NCI-H524 (cell line): ENCODE results near the gene COPS9.

Experiments used
- DNase-seq, 2 experiments: peaks; one replicate each; lab custom pipeline; 2025; lab: John Stamatoyannopoulos, UW

The COPS9 gene

DNA sequence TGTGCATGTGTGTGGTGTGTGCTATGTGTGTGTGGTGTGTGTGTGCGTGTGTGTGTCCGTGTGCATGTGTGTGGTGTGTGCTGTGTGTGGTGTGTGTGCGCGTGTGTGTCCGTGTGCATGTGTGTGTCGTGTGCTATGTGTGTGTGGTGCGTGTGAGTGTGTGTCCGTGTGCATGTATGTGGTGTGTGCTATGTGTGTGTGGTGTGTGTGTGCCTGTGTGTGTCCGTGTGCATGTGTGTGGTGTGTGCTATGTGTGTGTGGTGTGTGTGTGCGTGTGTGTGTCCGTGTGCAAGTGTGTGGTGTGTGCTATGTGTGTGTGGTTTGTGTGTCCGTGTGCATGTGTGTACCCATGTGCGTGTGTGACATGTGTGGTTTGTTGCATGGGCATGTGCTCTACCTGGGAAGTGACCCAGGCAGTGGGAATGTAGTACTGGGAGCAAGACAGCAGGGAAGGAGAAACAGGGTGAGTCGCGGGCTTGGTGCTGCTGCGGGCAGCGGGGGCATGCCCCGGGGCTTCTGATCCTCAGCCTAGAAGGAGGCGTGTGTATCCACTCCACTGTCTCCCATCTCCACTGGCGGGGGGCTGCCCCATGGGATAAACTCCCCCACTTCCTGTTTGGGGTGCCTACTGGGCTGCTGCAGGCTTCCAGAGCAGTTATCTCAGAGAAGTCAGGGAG, 11.9 kb upstream of the COPS9 start:
- DNase-seq = no peak

DNA sequence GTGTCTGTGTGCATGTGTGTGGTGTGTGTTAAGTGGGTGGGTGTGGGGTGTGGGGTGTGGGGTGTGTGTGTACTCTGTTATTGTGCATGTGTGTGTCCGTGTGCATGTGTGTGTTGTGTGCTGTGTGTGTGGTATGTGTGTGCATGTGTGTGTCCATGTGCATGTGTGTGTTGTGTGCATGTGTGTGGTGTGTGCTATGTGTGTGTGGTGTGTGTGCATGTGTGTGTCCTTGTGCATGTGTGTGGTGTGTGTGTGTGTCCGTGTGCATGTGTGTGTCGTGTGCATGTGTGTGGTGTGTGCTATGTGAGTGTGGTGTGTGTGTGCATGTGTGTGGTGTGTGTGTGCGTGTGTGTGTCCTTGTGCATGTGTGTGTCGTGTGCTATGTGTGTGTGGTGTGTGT, 11.3 kb upstream of the COPS9 start:
- no peak for DNase-seq

DNA sequence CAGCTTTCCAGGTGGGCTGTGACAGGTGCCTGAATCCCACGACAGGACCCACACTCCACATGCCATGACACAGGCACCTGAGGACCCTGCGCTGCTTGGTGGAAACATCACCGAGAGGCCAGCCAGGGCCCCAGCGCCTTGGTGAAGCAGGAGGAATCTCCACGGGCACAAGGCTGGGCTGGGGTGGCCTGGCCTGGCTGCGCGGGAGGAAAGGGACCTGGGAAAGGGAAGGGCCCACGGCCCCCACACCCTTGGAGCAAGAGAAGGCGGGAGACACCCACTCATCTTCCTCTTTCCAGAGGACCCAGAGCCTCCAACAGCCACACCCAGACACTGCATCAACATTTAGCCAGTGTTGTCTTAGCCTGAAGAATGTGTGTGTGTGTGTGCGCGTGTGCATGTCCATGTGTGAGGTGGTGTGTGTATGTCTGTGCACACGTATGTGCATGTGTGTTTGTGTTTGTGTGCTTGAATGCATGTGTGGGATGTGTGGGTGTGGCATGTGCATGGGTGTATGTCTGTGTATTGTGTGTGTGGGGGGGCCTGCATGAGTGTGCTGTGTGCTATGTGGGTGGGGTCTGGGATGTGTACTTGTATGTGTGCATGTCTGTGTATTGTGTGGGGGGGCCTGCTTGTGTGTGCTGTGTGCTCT, 10.6 kb upstream of the COPS9 start:
- DNase-seq = no peak

DNA sequence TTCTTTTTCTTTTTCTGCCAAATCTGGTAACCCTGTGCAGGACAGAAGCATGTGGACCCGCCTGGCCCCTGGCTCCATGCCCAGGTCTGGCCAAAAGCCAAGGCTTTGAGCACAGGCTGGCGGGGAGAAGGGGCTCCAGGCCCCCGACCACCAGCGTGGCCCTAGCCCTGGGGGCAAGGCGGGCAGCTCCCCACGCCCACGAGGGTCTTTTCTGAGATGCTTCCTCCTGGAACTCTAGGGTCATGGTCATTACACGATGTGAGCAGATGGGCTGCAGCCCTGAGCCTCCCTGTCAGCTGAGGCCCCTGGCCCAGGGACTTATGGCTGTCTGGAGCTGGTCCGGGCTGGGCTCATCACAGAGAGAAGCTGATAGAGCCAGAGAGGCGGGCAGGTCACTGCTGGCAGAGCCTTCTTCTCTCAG, 10.0 kb upstream of the COPS9 start:
- peak in 1 of 2 experiments; percentile 48 for DNase-seq

DNA sequence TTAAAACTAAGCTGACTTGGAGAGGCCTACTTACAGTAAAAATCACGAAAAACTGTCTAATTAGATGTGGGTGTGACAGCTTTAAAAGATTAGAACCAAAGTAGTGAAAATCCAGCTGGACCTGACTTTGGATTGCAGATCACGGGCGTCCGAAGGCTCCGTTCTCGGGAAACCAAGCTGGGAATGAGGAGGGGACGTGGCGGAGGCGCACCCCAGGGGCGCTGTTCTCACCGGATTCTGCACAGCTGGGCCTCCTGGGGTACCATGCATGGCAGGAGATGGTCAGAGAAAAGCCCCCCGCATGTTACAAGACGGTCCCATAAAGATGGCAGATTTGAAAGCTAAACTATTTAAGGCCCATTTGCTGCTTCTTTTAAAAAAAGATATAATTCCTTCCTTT, 9.4 kb upstream of the COPS9 start:
- DNase-seq = no peak

DNA sequence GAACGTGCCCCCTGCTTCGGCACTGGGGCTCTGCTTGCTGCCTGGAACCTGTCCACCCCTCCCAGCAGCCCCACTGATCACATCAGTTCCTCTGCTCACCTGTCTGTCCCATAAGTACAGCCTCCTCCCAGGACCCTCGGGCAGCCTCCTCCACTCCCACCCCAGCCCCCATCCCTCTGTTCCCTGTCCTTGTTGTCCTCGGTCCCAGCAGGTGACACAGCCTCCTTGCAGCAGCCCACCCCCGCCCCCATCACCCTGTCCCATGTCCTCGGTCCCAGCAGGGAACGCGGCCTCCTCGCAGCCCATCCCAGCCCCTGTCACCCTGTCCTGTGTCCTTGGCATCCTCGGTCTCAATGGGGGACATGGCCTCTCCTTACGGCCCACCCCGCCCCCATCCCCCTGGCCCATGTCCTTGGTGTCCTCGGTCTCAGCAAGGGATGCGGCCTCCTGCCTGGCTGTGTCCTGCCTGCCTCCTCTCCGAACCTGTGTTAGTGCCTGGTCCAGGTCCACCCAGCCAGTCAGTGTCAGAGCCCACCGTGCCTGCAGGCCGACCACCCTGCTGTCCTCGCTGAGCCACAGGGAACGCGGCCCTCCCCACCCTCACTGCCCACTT, 8.7 kb upstream of the COPS9 start:
- DNase-seq = no peak

DNA sequence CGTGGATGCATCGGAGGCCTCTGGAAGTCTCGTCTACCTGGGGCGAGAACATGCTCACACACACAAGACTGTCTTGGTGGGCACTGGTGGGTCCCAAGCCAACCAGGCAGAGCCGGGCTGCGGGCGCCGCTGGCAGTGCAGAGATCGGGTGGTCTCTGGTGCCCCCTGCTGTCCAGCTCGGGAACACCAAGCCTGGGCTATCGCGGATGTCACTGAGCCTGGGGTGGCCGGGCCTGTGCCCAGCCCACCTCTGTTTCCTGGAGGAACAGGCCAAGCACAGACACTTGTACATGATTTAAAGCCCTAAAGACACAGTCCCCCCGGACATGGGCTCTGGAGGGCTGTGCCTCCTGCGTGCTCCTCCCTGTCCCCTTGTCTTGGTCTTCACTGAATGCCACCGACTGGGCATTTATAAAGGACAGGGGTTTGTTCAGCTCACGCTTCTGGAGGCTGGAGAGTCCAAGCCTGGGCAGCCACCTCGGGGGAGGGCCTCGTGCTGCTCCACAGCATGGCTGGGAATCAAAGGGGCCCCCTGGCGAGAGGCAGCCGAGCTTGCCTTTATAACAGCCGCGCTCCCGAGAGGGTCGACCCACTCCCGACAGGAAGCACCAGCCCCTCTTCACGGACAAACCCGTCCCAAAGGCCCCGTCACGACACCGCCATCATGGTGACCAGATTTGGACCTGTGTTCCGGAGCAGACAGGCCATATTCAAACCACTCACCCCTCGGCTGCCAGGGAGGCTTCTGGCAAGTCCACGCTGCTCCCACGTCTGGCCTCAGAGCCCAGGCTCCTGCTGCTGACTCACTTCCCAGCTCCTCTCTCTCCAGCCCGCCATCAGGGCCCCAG, 7.9 kb upstream of the COPS9 start:
- DNase-seq = peak in 1 of 2 experiments; percentile 56

DNA sequence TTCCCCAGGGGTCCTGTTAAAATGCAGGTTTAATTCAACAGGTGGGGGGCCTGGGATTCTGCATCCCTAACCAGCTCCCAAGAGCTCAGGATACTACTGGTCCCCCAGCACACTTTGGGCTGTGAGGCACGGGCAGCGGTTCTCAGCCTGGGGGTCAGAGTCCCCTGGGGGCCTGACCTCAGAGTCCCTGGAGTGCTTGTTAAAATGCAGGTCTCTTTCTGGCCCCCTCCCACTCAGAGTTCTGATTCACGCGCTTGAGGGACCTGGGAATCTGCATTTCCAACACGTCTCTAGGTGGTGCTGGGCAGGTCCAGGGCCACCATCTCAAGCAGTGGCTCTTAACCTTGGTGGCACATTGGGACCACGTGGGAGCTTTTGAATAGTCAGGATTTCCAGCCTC, 7.2 kb upstream of the COPS9 start:
- no peak for DNase-seq

DNA sequence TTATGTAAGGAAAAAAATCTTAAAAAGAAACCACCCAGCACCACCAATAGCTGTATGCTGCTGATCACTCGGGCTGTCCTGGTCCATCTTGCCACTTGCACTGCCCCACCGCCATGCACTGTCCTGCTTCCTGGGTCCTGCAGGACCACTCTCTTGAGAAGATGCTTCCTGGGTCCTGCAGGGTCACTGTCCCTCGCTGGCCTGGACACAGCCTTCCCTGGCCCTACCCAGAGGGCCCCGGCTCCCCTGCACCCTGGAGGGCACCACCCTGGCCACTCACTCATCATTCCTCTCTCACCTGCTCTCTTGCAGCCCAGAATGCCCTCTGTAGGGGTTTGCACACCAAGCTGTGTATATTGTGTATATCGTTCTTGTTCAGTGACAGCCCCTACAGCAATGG, 6.8 kb upstream of the COPS9 start:
- no peak for DNase-seq

DNA sequence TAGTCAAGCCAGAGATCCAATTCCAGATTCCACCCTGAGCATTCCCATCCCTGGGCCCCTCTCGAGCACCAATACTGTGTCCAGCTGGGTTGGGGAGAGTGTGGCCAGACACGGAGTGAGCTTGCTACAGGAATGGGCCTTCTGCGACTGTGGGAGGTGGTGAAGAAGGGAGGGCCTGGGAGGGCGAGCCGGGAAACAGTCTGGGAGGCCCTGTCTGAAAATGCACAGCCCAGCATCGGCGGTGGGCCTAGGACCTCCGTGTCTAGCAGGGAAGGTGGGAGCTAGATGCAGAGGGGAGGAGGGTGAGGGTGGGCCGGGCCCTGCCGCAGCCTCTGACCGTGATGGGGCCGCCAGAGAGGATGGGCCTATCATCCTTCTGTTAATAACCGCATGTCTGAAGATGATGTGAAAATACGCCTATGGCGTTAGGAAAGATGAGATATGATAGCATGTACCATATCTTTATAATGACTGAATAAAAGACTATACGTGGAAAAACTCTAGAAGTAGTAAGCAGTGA, 6.2 kb upstream of the COPS9 start:
- DNase-seq = no peak

DNA sequence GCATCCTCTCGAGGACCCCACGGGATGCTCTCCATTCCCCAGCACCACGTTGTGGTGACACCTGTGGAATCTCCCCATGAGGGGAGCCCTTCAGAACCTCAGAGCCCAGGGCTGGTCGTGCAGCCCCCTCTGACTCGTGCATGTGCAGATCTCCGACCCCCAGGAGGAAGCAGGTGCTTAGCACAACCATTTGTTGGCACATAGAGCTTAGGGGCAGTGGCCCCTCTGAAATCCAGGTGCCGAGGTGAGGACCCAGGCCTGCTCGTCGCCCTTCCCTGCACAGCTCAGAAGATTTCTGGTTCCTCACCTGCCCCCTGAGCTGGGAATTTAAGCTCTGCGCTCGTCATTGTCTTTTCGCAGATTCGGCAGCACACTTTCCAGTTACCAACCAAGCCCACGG, 5.6 kb upstream of the COPS9 start:
- DNase-seq = no peak

DNA sequence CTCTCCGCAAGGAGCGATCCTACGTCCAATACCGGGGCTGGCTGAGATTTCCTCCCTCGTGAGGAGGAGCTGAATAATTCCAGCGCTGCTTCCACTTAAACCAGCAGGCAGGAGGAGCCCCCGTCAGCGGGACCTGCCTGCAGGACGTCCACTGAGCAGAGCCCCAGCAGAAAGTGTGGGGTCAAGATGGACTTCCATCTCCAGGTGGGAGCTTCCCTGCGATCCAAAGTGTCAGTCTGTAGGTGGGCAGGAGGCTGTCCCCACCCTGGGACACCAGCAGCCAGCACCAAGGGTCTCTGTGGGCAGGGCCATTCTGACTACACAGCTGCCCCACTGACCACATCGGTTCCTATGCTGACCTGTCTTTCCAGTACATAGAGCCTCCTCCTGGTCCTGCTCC, 4.8 kb upstream of the COPS9 start:
- no peak for DNase-seq

DNA sequence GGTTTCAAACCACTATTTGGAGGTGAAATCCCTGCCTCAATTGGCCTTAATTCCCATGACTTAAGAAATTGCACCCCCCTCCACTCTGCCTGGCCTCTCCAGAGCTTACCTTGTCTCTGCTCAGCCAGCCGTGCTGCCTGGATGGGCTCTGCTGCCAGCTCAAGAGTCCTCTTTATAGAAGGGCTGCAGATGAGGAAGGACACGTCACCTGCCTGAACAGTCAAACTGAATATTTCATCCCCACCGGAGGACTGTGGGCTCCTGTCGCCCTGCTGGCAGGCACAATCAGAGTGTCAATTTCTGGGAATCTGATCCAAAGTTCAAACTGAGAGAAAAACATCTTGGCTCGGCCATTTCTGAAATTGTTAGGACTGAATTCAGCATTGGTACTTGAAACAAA, 4.4 kb upstream of the COPS9 start, which contains the start of gene OTOS:
Gene OTOS, minus strand, starts transcription at position 148 of the 400 bp plus-strand sequence. CDS start 332 bp downstream, outside the sequence.
- no peak for DNase-seq

DNA sequence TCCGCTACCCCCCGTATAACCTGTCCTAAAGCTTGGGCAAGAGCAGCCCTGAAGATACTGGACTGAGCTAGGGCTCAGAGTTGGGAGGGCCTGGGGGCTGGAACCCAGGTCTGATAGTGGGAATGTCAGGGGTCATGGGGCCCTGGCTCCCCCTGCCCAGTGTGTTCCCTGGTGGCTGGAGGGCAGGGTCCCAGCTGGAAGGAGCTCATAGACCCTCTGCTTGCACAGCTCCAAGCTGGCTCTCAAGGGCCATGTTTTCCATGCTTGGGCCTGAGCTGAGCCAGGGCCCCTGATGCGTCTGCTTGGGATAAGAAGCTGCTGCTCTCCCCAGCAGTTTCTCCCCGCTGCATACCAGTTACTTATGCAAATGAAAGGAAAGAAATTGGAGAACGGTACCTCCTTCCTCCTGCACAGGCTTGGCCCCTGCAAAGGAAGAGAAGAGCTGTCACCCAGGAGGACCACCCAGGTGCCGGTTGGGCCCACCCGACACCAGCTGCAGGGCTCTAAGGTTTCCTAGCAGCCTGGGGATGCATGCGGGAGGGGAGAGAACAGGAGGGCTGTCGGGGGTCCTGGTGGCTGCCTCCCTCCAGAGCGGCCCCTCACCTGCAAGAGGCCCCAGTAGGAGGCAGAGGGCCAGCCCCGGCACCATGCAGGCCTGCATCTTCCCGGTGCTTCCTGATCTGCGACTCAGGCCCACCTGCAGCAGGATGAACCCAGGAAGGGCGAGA, 3.7 kb upstream of the COPS9 start:
- no peak for DNase-seq

DNA sequence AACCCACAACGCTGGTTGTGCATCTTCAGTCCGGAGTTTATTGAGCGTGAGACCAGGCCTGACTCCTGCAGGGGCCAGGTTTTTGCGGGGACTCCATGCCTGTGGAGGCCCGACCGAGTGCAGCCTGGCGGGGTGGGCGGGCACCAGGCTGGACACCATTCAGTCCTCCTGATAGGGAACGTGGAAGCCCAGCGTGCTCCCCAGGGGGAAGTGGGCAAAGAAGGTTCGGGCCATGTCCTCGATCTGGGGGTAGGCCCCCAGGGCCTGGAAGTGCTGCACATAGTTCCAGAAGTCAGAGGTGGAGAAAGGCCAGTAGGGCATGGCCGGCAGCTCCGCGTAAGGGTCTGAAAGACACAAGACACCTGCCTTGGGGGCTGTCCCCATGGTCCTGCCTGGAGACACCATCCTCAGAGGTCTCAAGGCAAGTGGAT, 2.9 kb upstream of the COPS9 start:
- no peak for DNase-seq

DNA sequence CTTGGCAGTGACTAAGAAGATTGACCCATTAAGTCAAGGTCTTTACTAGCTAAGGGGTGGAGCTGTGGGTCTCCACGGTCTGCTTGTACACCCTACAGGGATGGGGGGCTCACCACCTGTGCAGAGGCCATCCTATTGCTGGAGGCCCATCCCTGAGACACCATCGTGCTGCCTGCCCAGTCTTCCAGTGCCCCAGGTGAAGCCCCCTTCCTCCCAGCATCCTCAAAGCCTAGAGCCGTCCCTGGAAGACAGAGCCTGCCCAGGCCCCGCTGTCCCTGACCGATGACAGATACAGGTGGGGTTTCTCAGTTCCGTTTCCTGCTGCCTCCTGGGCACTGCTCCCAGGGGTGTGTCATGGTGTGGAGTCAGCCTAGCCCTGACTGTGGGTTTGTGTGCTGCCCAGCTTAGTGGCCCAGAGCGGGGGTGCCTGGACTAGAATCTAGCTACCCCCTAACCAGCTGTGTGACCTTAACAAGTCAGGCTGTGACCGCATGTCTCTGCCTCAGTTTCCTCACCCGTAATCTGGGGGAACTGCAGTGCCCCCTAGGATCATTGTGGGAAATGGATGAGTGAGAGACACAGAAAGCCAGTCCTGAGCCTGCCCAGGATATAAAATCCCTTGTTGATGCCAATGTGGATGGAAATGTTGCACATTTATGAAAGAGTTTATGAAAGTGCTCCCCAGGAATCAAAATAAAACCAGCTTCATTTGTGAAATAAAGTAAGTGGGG, 2.3 kb upstream of the COPS9 start:
- no peak for DNase-seq

DNA sequence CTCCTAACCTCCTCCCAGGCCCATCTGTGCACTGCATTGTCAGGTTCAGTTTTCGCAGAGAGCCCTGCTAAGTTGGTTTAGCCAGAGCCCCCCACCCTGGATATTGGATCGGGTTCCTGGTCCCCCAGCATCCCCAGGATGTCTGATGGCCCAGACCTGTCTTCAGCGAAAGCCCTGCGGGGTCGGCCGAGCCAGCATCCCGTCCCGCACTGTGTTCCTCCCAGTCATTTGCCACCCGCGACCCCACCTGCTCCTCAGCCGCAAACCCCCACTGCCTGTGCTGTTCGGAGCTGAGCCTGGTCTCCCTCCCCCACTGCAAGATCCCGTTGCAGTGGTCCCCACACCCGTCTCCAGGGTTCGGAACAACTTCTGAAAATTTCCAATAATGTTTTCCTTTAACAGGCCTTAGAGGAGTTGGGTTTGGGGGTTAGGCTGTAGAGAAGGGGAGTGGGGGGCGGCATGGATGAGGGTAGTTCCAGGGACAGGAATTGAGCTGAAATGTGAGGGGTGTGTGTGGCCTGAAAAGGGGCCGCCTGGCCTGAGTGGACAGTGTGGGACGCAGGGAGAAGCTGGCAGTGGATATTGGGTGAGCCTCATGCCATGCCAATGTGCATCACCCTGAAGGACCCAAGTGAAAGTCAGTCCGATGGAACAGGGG, 1.6 kb upstream of the COPS9 start:
- DNase-seq = no peak

DNA sequence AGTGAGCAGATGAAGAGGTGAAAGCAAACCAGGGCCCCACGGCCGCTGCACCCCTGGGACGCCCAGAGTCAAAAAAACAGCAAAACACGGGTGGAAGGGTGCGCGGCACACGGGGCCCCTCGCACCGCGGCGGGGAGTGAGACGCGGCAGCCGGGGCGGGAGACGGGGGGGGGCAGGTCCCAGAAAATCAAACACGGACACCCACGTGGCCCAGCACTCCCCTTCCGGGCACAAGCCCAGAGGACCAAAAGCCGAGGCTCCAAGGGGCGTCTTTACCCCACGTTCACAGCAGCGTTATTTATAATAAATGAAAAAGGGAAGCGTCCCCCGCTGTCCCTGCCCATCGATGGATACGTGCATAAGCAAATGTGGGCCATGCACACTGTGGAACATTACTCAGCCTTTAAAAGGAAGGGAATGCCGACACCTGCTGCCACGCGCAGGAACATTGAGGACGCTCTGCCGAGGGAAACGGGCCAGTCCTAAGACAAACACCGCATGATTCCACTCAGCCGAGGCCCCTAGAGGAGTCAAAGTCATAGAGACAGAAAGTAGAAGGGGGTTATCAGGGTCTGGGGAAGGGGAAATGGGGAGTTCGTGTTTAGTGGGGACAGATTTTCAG, 677 bp upstream of the COPS9 start:
- DNase-seq = no peak

DNA sequence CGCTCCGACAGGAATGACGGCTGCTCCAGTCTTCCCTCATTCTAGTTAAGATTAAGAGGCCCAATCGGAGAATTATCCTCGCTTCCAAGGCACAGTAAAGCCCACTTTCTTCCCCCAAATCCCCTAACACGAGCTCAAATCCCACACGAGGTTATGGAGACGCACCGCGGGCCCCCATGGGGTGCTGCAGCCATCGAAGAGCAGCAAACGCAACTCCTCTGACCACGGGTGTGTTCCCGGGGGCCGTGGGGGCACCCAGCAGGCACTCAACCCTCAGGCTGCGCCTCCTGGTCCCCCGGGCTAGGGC, 446 bp downstream of the COPS9 start:
- no peak for DNase-seq

DNA sequence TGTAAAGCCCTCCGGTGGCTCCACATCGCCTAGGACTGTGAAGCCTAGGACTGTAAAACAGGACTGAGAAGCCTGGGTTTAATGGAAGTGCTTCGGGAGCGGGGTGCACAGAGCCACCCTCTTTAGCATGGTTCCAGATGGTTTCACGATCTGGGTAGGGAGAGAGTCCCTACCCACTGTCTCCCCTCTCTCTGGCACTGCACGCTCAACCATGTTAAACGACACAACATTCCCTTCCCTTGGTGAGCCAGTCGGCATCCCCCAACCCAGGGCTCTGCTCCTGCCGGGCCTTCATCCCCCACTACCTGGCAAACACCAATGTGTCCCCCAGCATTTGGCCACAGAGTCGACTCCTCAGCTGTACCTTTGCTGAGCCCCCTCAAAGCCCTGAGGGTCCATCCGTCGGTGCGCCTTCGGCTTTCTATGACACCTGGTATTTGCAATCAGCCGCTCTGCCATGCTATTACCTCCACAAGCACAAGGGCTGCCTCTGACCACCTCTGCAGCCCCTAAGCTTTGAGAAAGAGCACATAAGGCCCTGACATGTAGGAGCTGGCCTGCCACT, 1.1 kb downstream of the COPS9 start:
- no peak for DNase-seq
